HG03460 (cell line): ENCODE results near the gene MED23.
"Not testable (repeated sequence)": the region's sequence is repeated elsewhere in the genome, so short reads cannot be mapped to it uniquely, and the experiment has no call there.

ENCODE experiments used
- ATAC-seq: cut with Tn5 transposase; IDR thresholded peaks from one replicate; pipeline ENCODE4 v1.9.1; 2021; ENCODE audit not compliant: unreplicated experiment

MED23 gene

GRCh38 chr6:131581523-131581922 lies 46.5 kb downstream of the MED23 start:
- ATAC-seq = no peak

- ATAC-seq = no peak
Measured at GRCh38 chr6:131575834-131576478, 52.1 kb downstream of the MED23 start.

- ATAC-seq = no peak
Measured at GRCh38 chr6:131574686-131575085, 53.4 kb downstream of the MED23 start.

GRCh38 chr6:131574133-131574532 lies 53.9 kb downstream of the MED23 start:
- no peak for ATAC-seq

GRCh38 chr6:131572686-131573415 lies 55.2 kb downstream of the MED23 start, which contains the start of gene ARG1:
ARG1 (plus strand) TSS chr6:131573226; CDS start chr6:131573283, 57 bp downstream.
- no peak for ATAC-seq

GRCh38 chr6:131568726-131569125 lies 59.3 kb downstream of the MED23 start:
- ATAC-seq = no peak

GRCh38 chr6:131565056-131565455 lies 63.0 kb downstream of the MED23 start:
- ATAC-seq = no peak

- no peak for ATAC-seq
Measured at GRCh38 chr6:131561925-131562707, 65.9 kb downstream of the MED23 start.

GRCh38 chr6:131558922-131559321 lies 69.1 kb downstream of the MED23 start:
- no peak for ATAC-seq

GRCh38 chr6:131555992-131556391 lies 72.0 kb downstream of the MED23 start:
- no peak for ATAC-seq

- ATAC-seq = no peak
Measured at GRCh38 chr6:131552572-131552971, 75.5 kb downstream of the MED23 start.

GRCh38 chr6:131551902-131552301 lies 76.1 kb downstream of the MED23 start:
- no peak for ATAC-seq

GRCh38 chr6:131549811-131550210 lies 78.2 kb downstream of the MED23 start:
- ATAC-seq = no peak

- ATAC-seq = no peak
Measured at GRCh38 chr6:131548441-131548840, 79.6 kb downstream of the MED23 start.

- no peak for ATAC-seq
Measured at GRCh38 chr6:131547488-131547887, 80.6 kb downstream of the MED23 start.

- ATAC-seq = no peak
Measured at GRCh38 chr6:131545317-131545716, 82.7 kb downstream of the MED23 start.

- ATAC-seq = not testable (repeated sequence)
Measured at GRCh38 chr6:131538615-131539014, 89.4 kb downstream of the MED23 start.

- ATAC-seq = peak; percentile 90
Measured at GRCh38 chr6:131532580-131533039, 95.4 kb downstream of the MED23 start.

GRCh38 chr6:131531681-131532080 lies 96.4 kb downstream of the MED23 start:
- not testable (repeated sequence) for ATAC-seq

- ATAC-seq = not testable (repeated sequence)
Measured at GRCh38 chr6:131530936-131531335, 97.1 kb downstream of the MED23 start.

GRCh38 chr6:131524695-131525336 lies 103.2 kb downstream of the MED23 start:
- ATAC-seq = no peak
